Liver (tissue), 9 donors: ENCODE results near the gene OCA2. TPM values are rescaled to one million over a fixed set of nuclear protein-coding genes. Genes with fewer than 3 reads are reported as not detected.

Experiments used
- DNase-seq: peaks from one replicate; pipeline ENCODE4 v3.0.0-alpha.2; 2017; ENCODE audit warnings: low spot score
- H3K27ac ChIP-seq, 2 donors: one replicate each; pipeline ENCODE4 v1.7.0; 2013; ENCODE audit warnings: inconsistent platforms in 2 of 2, low read length in 2 of 2, control low read depth in 1 of 2, low read depth in 1 of 2, mild to moderate bottlenecking in 1 of 2
- H3K27me3 ChIP-seq, 4 donors: one replicate each; pipeline versions ENCODE4 v1.6.1 to v1.7.0; 2013; ENCODE audit warnings: low read length in 3 of 4, inconsistent platforms in 1 of 4, mild to moderate bottlenecking in 1 of 4, moderate library complexity in 1 of 4; ENCODE audit not compliant: control insufficient read depth in 4 of 4, insufficient read depth in 4 of 4
- H3K36me3 ChIP-seq, 4 donors: one replicate each; pipeline versions ENCODE4 v1.6.1 to v1.7.0; 2013; ENCODE audit warnings: low read length in 3 of 4, mild to moderate bottlenecking in 3 of 4, low read depth in 1 of 4, moderate library complexity in 1 of 4; ENCODE audit not compliant: control insufficient read depth in 4 of 4, insufficient read depth in 3 of 4
- H3K4me1 ChIP-seq, 4 donors: one replicate each; pipeline versions ENCODE4 v1.6.1 to v1.7.0; 2013; ENCODE audit warnings: low read length in 3 of 4, mild to moderate bottlenecking in 3 of 4, moderate library complexity in 1 of 4; ENCODE audit not compliant: control insufficient read depth in 4 of 4, insufficient read depth in 4 of 4
- H3K4me3 ChIP-seq, 3 donors: one replicate each; pipeline versions ENCODE4 v1.6.1 to v1.7.0; 2013; ENCODE audit warnings: low read length in 3 of 3, control low read depth in 1 of 3, low read depth in 1 of 3, mild to moderate bottlenecking in 1 of 3
- H3K9ac ChIP-seq, 2 donors: one replicate each; pipeline ENCODE4 v1.7.0; 2013; ENCODE audit warnings: low read length in 2 of 2, mild to moderate bottlenecking in 2 of 2, moderate library complexity in 2 of 2, control low read depth in 1 of 2, low read depth in 1 of 2
- H3K9me3 ChIP-seq, 4 donors: one replicate each; pipeline versions ENCODE4 v1.6.1 to v1.7.0; 2013; ENCODE audit warnings: low read length in 3 of 4; ENCODE audit not compliant: control insufficient read depth in 4 of 4
- ATF3 ChIP-seq: IDR thresholded peaks from 2 replicates; pipeline ENCODE4 v1.6.1; 2016; ENCODE audit warnings: antibody characterized with exemption
- EGR1 ChIP-seq, 2 donors: IDR thresholded peaks; 2 replicates each; pipeline ENCODE4 v1.6.1; 2016 to 2018; ENCODE audit warnings: antibody characterized with exemption in 2 of 2, low read depth in 2 of 2
- FOXA1 ChIP-seq: IDR thresholded peaks from 2 replicates; pipeline ENCODE4 v1.6.1; 2016; ENCODE audit warnings: antibody characterized with exemption
- FOXA2 ChIP-seq: IDR thresholded peaks from 2 replicates; pipeline ENCODE4 v1.6.1; 2016; ENCODE audit warnings: antibody characterized with exemption
- GABPA ChIP-seq, 2 donors: IDR thresholded peaks in 1 of 2; conservative IDR thresholded peaks in 1 of 2; 2 replicates each; pipeline ENCODE4 v1.6.1; 2016; ENCODE audit warnings: antibody characterized with exemption in 2 of 2, mild to moderate bottlenecking in 1 of 2, moderate library complexity in 1 of 2
- HNF4A ChIP-seq, 2 donors: conservative IDR thresholded peaks; 2 replicates each; pipeline ENCODE4 v1.6.1; 2016; ENCODE audit warnings: antibody characterized with exemption in 2 of 2, mild to moderate bottlenecking in 2 of 2
- HNF4G ChIP-seq: IDR thresholded peaks from 2 replicates; pipeline ENCODE4 v1.6.1; 2016; ENCODE audit warnings: antibody characterized with exemption
- JUND ChIP-seq, 2 donors: IDR thresholded peaks; 2 replicates each; pipeline ENCODE4 v1.6.1; 2016; ENCODE audit warnings: antibody characterized with exemption in 2 of 2
- NR2F2 ChIP-seq: IDR thresholded peaks from 2 replicates; pipeline ENCODE4 v1.6.1; 2016; ENCODE audit warnings: antibody characterized with exemption
- RAD21 ChIP-seq, 2 donors: IDR thresholded peaks; 2 replicates each; pipeline ENCODE4 v1.6.1; 2016; ENCODE audit warnings: antibody characterized with exemption in 2 of 2, mild to moderate bottlenecking in 2 of 2
- RXRA ChIP-seq, 2 donors: IDR thresholded peaks; 2 replicates each; pipeline ENCODE4 v1.6.1; 2017 to 2018; ENCODE audit warnings: antibody characterized with exemption in 2 of 2, mild to moderate bottlenecking in 1 of 2
- SP1 ChIP-seq: IDR thresholded peaks from 2 replicates; pipeline ENCODE4 v1.6.1; 2018; ENCODE audit warnings: antibody characterized with exemption, mild to moderate bottlenecking
- TAF1 ChIP-seq: conservative IDR thresholded peaks from 2 replicates; pipeline ENCODE4 v1.6.1; 2016; ENCODE audit warnings: antibody characterized with exemption, mild to moderate bottlenecking
- YY1 ChIP-seq: IDR thresholded peaks from 2 replicates; pipeline ENCODE4 v1.6.1; 2016; ENCODE audit warnings: antibody characterized with exemption, mild to moderate bottlenecking
- ZBTB33 ChIP-seq: IDR thresholded peaks from 2 replicates; pipeline ENCODE4 v1.6.1; 2016; ENCODE audit warnings: antibody characterized with exemption
- WGBS: extraction: QIAGEN DNeasy Blood & Tissue Kit; methylation state at CpG from one replicate; pipeline ENCODE4 v1.1.7; 2013; 5-methylcytosine and 5-hydroxymethylcytosine counted together
- polyA plus RNA-seq, 2 donors: library from polyadenylated mRNA; stranded (reverse) in 1 of 2; unstranded in 1 of 2; fragments of 200-250 nt in 1 of 2; fragments of >200 nt in 1 of 2; fragmentation: Nextera tagmentation in 1 of 2; extraction: Ambion mirVana in 1 of 2; gene quantifications; one replicate each; pipeline versions ENCODE4 v1.2.1 to v1.2.3, GENCODE V29; 2013 to 2015
- total RNA-seq, 2 donors: library from RNA; depleted of rRNA; stranded (reverse); fragments of >200 nt; gene quantifications; one replicate each; pipeline ENCODE4 v1.2.3, GENCODE V29; 2014
- TF ChIP-seq, protein P1 (sequence below): fragments of 150-350 bp; IDR thresholded peaks from 2 replicates; pipeline ENCODE4 v1.5.1; 2017; ENCODE audit warnings: improper control_type of control experiment, low read depth, low read length; ENCODE audit not compliant: missing input control
- TF ChIP-seq, protein P2 (sequence below): IDR thresholded peaks from 2 replicates; pipeline ENCODE4 v1.6.1; 2016; ENCODE audit warnings: antibody characterized with exemption, mild to moderate bottlenecking
- TF ChIP-seq, protein P3 (sequence below): IDR thresholded peaks from 2 replicates; pipeline ENCODE4 v1.6.1; 2016; ENCODE audit warnings: antibody characterized with exemption
- donor health status: healthy.
- donor health status: healthy.
- donor health status: healthy.
- donor health status: healthy.
- donor health status: healthy.

OCA2 gene
- total and polyA plus RNA-seq, 4 donors: 0.02 to 0.56 (median 0.15) TPM

- no peak for TF ChIP-seq TAF1
- TF ChIP-seq EGR1 (IDR thresholded peaks at IDR 0.05; ENCODE audit: low read depth in 2 of 2): no peak
Observed at GRCh38 chr15:28096670-28097431, 2.3 kb downstream of the OCA2 start (continued).

DNA sequence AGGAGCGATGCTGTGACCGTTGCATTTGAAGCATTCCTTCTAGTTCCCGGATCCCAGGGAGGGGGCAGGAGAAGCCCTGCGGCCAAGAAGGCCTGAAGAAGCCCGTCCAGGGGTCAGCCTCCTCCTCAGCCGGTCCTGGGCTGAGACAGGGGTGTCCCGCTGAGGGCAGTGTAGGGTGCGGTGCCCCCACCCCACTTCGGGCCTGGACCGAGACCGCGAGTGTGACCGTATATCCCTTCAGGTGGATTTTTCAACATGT, 2.8 kb downstream of the OCA2 start:
- Histone ChIP-seq H3K36me3 (no peaks in the 10 kb centered on the region), H3K9ac (no peak overlapping the region), H3K27ac (peak overlapping the region; percentile 31 to 41), H3K27me3 (peaks cover 0 to 7% (median 2%) of the 10 kb centered on the region in 4 donors), H3K4me1 (peaks cover 17 to 32% (median 25%) of the 10 kb centered on the region in 4 donors), H3K9me3 (peaks cover under 1 to 5% (median 2%) of the 10 kb centered on the region in 4 donors), H3K4me3 (peak overlapping the region; percentile 18 to 41 (median 40))
- 3% methylated on average over 13 of the region's 13 CpGs for WGBS
- TF ChIP-seq ATF3 (no peak), GABPA (IDR thresholded peaks at IDR 0.05 in 1 of 2, conservative IDR thresholded peaks at IDR 0.05 in 1 of 2) (no peak), EGR1 (IDR thresholded peaks at IDR 0.05; ENCODE audit: low read depth in 2 of 2) (no peak), YY1 (no peak), ZBTB33 (no peak), HNF4A (conservative IDR thresholded peaks at IDR 0.05) (no peak), RAD21 (IDR thresholded peaks at IDR 0.05) (no peak), NR2F2 (no peak), FOXA1 (no peak), TAF1 (no peak), SP1 (no peak), HNF4G (no peak), FOXA2 (no peak), RXRA (IDR thresholded peaks at IDR 0.05) (no peak), JUND (IDR thresholded peaks at IDR 0.05) (no peak)
- TF ChIP-seq, protein P1, sequence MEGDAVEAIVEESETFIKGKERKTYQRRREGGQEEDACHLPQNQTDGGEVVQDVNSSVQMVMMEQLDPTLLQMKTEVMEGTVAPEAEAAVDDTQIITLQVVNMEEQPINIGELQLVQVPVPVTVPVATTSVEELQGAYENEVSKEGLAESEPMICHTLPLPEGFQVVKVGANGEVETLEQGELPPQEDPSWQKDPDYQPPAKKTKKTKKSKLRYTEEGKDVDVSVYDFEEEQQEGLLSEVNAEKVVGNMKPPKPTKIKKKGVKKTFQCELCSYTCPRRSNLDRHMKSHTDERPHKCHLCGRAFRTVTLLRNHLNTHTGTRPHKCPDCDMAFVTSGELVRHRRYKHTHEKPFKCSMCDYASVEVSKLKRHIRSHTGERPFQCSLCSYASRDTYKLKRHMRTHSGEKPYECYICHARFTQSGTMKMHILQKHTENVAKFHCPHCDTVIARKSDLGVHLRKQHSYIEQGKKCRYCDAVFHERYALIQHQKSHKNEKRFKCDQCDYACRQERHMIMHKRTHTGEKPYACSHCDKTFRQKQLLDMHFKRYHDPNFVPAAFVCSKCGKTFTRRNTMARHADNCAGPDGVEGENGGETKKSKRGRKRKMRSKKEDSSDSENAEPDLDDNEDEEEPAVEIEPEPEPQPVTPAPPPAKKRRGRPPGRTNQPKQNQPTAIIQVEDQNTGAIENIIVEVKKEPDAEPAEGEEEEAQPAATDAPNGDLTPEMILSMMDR: no peak
- TF ChIP-seq, protein P2, sequence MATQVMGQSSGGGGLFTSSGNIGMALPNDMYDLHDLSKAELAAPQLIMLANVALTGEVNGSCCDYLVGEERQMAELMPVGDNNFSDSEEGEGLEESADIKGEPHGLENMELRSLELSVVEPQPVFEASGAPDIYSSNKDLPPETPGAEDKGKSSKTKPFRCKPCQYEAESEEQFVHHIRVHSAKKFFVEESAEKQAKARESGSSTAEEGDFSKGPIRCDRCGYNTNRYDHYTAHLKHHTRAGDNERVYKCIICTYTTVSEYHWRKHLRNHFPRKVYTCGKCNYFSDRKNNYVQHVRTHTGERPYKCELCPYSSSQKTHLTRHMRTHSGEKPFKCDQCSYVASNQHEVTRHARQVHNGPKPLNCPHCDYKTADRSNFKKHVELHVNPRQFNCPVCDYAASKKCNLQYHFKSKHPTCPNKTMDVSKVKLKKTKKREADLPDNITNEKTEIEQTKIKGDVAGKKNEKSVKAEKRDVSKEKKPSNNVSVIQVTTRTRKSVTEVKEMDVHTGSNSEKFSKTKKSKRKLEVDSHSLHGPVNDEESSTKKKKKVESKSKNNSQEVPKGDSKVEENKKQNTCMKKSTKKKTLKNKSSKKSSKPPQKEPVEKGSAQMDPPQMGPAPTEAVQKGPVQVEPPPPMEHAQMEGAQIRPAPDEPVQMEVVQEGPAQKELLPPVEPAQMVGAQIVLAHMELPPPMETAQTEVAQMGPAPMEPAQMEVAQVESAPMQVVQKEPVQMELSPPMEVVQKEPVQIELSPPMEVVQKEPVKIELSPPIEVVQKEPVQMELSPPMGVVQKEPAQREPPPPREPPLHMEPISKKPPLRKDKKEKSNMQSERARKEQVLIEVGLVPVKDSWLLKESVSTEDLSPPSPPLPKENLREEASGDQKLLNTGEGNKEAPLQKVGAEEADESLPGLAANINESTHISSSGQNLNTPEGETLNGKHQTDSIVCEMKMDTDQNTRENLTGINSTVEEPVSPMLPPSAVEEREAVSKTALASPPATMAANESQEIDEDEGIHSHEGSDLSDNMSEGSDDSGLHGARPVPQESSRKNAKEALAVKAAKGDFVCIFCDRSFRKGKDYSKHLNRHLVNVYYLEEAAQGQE: no peak
- TF ChIP-seq, protein P3, sequence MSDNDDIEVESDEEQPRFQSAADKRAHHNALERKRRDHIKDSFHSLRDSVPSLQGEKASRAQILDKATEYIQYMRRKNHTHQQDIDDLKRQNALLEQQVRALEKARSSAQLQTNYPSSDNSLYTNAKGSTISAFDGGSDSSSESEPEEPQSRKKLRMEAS: no peak
- no peak for DNase-seq
